ENCODE measurements around the gene ZIC2. TPM values are rescaled to one million over a fixed set of nuclear protein-coding genes. Genes with fewer than 3 reads are reported as not detected.

Gene ZIC2
- total and polyA plus RNA-seq, 2 of the 8 experiments (the other 6 are each of a cell fraction or from before 2014, with no cell fraction given) = 53.2 to 372 TPM

- TF ChIP-seq SIRT6 (IDR thresholded peaks at IDR 0.05; ENCODE audit: low read length) = no peak
- no peak for TF ChIP-seq CTBP2 (IDR thresholded peaks at IDR 0.05; ENCODE audit: borderline replicate concordance, insufficient read depth, insufficient read length, low read length)
- no peak for TF ChIP-seq USF2 (IDR thresholded peaks at IDR 0.05; ENCODE audit: low read length)
- TF ChIP-seq FOSL1 (IDR thresholded peaks at IDR 0.05; ENCODE audit: insufficient read depth, low read depth, low read length) = no peak
Observed at GRCh38 chr13:99991828-99992775, 10.5 kb downstream of the ZIC2 start (continued).
